ENCODE data around the gene PEAK1.
A peak's percentile ranks its signal among the peaks of the same experiment; 100 is the strongest.
"Not testable (repeated sequence)": the region's sequence is repeated elsewhere in the genome, so short reads cannot be mapped to it uniquely, and the experiment has no call there.

The PEAK1 gene

DNA sequence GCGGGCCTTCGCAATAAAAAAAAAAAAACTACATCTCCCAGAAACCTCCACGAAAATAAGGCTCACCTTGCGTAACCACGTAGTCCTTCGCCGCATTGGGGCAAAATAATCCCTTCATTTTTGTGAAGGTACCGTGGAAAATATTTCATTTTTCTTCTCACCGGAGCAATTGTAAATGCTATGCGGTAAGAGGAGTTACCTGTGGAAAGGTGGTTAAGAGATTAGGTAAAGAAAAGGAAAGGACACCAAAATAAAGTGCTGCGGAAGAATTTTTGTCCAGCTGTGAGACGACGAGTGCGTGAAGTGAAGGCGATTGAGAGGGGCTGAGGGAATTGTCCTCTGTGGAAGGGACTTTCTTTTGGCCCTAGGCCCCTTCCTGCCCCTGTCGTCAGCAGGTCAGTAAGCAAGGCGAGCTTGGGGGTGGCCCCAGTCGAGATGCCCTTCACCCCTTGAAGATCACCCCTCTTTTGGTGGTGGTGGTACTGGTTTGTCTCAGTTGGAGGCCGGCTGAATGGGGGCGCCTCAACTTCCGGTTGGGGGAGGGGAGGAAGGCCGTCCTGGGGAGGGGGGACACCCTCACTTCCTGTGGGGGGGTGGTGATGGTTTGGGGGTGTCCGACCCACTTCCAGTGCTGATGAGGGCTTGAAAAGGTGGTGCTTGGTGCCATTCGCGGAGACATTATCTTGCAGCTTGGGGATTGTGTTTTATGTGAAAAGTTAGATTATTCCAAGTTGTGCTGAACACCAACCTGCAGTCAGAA, 886 bp upstream of the PEAK1 start, which contains the start of gene HMG20A:
HMG20A (plus strand) TSS at position 279 of the 760 bp plus-strand sequence. CDS start 37,520 bp downstream, outside the sequence.
- DNase-seq, result peak; percentile 65

DNA sequence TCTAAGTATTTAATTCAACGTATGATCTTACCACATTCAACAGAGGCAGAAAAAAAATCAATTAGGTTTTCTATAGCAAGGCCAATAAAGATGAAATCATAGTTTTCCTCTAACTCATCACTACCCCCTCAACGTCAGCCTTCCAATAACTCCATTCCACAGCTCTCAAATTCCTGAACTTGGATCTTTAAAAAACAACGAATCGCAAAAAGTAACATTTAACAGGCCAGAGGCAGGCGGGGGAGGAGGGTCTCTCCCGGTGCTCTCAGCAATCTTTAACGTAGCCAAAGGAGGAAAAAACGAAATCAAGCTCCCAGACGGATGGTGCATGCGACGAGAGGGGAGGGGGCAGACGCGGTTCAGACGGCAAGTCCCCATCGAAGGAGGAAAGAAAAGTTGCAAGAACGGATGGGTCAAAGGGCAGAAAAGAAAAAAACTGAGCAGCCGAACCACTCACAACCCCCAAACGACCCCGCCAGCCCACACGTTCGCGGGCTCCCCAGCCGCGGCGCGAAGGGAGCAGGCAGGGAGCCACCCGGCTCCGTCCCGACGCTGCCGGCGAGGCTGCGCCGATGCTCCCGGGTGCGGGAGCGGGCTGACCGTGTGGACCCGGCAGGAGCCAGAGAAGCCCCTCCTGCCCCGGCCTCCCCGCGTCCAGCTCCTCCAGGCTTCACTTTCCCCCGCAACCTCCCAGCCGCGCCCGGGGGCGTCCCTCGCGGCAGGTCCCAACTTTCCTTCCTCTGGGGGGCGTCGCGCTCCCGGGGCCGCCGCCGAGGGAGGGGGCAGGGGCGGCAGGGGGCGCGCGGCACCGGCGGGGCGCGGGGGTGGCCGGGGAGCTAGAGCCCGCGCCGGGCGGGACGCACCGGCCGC, 703 bp downstream of the PEAK1 start:
- peak; percentile 48 for DNase-seq

DNA sequence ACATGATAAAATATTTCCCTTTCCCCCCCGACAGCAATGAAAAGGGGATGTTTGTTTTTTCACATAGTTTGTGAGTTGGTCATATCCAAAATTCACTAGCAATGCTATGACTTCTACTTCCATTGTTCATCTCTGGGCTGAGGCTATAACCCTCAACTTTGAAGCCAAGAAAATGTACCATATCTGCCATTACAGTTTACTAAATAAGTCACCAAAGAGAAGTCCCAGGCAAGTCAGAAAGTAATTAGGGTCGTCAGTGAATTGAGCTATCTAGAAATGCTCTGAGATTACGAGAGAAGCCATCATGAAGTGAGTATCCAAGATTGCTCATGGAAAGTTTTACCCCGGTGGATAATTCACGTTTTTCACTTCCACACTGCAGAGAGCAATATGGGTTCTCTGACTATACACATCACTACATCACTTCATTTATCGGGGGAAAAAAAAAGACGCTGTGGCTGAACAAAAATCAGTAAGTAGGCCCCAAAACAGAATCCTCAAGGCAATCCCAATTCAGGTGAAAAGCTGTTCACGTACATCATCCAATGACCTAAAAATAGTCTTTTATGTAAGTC, 1.4 kb downstream of the PEAK1 start:
- DNase-seq, result no peak

DNA sequence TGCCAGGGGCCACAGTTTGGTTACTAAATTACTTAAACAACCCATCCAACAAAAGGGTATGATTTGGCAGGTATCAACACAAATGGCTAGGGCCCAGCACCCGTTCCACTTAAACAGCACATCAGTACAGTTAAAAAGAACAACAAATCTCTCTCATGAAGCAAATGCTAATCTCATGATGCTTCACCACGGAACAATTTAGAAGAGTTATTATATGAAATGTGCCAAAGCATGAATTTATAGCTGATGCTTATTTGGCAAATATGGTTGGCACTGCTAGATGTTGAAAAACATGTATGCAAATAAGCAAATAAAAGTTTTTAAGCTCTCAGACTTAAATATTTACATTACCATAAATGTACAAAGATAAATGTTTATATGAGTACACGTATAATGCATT, 2.3 kb downstream of the PEAK1 start:
- no peak for DNase-seq

DNA sequence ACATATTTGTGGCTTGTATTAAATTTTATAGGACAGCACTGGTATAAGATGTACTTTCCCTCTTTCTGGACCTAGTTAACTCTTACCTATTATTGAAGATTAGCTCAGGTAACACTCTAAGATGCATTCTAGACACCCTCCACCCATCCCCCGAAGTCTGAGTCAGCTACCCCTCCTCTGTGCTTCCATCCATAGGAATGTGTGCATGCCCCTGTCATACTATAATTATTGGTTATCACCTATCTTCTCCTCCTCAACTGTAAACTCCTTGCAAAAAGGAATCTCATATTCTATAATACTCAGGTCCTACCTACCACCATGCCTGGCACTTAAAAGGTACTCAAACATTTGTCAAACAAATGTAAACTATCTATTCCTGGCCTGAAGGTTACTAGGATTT, 3.0 kb downstream of the PEAK1 start:
- DNase-seq, result no peak

DNA sequence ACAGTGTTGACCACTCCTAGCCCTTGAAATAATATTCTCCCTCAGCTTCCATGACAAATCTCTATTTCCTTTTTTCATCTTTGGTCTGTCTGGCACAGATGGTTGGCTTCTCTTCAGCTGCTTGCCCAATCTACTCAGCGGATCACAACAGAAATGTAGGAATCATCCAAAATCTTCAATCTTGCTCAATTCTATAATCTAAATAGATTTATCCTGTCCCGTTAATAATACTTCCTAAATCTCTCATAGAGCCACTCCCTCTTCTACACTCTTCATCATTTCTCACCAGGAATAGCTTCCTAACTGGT, 3.8 kb downstream of the PEAK1 start:
- DNase-seq, result no peak

DNA sequence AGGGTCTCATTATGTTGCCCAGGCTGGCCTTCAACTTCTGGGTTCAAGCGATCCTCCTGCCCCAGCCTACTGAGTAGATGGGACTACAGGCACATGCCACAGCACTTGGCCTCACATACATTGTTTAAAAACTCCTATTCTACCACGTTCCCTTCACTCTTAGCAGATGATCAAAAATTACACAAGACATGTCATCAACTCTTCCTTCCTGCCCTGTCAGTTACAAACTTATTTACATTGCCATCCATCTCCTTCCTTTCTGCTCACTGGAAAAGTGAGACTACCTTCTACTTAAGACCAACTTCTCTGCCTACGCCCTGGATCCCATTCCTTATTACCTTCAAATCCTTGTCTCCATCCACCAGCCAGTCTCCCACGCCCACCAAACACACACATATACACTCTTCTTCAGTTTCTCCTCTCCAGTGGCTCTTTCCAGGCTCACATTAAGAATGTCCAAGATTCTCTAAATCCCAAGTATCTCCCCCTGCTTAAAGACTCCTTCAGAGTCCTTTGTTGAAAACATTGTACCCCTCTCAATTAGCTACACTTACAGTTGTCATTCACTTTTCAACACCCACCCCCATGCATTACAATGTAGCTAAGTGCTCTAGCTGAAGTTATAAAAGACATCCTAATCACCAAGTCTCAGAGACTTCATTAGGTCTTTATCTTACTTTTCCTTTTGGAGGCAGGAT, 4.3 kb downstream of the PEAK1 start:
- no peak for DNase-seq

DNA sequence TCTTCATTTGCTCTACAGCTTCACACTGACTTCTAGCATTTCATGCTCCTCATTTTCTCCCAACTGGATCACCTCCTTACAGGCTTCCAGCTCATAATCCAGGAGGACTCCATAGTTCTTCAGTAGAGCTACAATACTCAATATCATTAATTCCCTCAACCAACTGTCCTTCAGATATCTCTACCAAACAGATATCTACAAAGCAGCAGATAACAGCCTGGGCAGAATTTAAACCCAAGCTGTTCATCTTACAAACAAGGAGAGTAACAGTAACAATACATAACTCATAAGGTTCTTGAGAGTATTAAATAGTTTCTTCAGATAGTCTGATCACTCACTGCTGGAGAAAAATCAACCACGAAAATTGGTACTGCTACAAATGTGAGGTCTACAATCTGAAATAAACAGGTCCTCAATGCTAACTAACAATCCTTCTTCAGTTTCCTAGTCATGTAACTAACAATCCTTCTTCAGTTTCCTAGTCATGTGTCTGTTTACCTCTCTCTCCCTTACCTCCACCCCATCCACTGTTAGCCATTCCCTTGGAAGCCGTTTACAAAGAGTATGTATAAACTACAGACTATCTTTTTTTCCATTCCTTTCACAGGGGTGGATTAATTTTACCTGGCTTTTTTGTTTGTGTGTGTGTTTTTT, 5.0 kb downstream of the PEAK1 start:
- DNase-seq, result no peak

DNA sequence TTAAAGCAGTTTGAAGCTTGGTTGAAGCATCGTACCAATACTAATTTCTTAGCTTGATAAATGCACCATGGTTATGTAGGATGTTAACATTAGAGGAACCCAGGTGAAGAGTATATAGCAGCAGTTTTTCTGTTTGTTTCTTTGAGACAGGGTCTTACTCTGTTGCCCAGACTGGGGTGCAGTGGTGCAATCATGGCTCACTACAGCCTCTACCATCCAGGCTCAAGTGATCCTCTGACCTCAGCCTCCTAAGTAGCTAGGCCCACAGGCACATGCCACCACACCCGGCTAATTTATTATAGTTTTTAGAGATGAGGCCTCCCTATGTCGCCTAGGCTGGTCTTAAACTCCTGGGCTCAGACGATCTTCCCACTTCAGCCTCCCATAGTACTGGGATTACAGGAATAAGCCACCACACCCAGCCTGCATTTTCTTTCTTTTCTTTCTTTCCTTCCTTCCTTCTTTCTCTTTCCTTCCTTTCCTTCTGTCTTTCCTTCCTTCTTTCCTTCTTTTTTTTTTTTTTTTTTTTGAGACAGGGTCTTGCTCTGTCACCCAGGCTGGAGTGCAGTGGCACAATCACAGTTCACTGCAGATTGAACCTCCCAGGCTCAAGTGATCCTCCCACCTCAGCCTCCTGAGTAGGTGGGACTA, 6.1 kb downstream of the PEAK1 start:
- no peak for DNase-seq

DNA sequence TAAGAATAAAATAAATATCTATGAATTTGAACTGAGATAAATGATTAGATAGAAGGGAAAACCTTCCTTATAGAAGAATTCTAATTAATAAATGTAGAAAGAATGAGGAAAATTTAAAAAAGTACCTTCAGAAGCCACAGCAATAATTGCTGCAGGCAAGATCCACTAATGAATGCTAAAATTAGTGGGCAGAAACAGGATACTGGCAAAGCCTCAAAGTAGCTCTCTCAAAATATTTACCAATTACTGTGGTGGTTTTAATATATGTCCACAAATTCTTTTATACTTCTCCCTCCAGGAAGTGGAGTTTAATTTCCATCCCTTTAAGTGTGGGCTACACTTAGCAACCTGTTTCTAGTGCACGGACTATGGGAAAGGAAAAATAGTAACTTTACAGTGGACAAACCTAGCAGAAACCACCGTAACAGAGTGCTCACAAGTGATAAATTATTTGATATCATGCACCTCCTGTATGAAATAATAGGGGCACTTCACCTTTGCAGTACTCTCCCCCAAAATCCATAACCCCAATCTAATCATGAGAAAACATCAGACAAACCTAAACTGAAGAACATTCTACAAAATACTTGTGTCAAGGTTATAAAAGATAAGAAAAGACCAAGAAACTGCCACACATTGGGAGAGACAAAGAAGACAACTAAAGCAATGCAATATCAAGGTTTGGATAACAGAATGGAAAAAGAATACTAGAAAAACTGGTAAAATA, 6.8 kb downstream of the PEAK1 start:
- DNase-seq, result no peak

DNA sequence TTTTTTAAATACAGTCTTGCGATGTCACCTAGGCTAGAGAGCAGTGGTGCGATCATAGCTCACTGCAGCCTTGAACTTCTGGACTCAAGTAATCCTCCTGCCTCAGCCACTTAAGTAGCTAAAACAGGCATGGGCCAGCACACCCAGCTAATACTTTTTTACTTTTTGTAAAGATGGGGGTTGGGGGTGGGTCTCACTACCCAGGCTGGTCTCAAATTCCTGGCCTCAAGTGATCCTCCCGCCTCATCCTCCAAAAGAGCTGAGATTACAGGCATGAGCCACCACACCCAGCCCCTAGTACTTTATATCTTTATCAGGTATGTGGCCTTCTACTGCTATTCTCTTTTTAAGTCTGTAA, 8.3 kb downstream of the PEAK1 start:
- DNase-seq, result no peak

DNA sequence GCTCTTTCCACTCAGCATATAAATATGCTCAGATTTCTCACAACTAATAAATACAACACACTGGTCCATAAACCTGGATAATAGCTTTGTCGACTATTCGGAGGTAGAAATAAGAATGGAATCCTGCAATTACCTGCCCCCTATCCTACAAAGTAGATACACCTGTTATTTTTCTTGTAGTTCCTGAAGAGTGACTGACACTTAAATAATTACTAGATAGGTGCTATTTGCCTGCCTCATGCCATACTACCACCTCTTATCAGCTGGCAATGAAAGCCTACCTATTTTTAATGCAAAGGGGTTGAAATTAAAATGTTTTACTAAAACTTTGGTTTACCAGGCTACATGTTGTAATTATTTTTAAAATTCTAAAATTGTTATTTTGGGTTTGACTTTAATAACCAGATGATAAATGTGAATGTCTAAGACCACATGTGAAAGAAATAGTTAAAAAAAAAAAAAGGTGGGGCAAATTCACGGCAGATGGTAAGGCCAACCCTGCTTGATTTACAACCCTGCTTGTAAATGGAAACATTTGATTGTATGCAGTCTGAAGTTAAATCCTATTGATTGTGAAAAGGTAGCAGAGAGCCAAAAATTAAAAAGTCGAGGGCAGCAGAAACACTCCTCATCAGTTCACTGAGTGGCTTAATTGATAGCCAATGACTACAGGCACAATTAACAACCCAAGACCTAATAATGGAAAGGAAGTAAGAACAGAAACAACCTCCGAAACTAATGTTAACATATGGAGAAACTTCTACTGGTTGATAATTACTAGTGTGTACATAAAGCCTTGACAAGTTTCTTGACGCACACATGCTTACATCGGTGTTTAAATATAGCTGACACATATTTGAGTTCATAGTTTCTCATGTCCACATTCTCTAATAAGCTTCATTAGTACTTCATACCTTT, 8.9 kb downstream of the PEAK1 start:
- no peak for DNase-seq

DNA sequence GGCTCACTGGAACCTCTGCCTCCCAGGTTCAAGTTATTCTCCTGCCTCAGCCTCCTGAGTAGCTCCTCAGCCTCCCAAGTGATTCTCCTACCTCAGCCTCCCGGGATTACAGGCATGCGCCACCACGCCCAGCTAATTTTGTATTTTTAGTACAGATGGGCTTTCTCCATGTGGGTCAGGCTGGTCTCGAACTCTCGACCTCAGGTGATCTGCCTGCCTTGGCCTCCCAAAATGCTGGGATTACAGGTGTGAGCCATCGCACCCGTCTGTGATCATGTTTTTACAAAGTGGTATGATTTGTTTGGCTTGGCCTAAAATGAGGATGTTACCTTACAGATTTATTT, 9.8 kb downstream of the PEAK1 start:
- not testable (repeated sequence) for DNase-seq

DNA sequence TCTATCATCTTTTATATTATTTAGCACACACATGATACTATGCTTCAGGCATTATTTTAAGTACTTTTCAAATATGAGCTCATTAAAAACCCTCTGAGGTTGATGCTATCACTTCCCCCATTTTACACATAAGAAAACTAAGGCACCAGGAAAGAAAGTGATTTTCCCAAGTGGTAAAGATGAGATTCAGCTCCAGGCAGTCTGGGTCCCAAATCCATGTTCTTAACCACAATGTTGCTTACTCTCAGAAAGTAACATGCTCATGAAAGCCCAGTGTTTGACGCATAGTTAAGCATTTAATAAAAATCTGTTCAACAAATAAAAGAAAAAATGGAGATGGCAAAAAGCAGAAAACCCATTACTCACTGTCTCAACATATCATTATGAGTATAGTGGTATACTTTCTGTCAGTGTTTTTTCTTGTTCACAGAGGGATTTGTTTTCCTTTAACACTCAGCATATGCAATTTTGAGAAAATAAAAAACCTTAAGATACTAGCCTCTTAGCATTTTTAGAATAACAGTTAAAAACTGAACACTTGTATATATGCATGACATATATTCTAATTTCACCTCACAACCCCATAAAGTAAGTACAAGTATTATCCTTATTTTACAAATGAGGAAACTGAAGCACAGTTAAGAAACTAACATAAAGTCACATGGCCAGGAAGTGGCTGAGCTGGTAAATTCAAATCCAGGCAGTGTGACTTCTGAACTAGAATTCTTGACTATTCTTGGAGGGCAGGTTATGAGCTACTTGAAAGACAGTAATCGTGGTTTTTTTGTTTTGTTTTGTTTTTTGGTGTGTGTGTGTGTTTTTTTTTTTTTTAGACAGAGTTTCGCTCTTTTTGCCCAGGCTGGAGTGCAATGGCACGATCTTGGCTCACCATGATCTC, 10.4 kb downstream of the PEAK1 start:
- DNase-seq, result no peak

DNA sequence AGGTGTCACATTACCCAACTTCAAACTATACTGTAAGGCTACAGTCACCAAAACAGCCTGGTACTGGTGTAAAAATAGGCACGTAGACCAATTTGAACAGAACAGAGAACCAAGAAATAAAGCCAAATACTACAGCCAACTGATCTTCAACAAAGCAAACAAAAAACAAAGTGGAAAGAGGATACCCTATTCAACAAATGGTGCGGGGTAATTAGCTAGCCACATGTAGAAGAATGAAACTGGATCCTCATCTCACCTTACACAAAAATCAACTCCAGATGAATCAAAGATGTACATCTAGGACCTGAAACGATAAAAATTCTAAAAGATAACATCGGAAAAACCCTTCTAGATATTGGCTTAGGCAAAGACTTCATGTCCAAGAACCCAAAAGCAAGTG, 13.1 kb downstream of the PEAK1 start:
- DNase-seq, result no peak

DNA sequence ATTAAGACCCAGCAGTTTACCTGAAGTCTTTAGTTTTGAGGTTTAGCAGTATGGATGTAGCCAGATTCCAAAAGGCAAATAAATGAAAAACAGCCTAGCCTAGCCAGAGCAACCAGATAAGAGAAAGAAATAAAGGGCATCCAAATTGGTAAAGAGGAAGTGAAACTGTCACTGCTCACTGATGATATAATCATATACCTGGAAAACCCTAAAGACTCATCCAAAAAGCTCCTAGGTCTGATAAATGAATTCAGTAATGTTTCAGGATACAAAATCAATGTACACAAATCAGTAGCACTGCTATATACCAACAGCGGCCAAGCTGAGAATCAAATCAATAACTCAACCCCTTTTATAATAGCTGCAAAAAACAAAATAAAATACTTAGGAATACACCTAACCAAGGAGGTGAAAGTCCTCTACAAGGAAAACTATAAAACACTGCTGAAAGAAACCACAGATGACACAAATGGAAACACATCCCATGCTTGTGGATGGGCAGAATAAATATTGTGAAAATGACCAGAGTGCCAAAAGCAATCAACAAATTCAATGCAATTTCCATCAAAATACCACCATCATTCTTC, 13.6 kb downstream of the PEAK1 start:
- DNase-seq, result not testable (repeated sequence)

DNA sequence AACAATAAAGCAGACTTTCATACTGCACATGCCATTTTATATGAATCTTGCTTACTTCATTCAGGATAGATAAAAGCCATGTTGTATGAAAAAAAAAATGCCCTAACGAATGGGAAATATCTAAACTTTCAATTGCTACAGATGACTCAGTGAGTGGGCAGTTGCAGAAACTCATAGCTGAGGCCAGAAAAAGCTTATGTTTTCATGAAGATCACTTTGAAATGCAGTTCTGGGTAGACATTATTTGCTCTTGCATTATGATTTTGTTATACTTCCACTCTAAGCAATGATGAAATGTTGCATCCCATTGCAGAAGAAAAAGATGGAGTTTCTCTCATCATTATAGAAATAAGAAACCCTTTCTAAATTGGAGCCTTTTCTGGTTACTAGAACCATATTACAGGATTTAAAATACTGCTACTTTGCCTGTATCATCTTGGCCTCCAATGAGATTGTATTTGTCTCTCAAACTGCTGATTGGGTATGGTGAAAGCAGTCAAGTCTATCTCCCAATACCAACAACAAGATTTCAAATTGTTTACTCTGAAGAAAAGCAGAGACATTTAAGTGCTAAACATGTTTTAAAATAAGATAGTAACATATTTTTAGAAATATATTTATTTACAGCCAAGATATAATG, 17.0 kb downstream of the PEAK1 start:
- no peak for DNase-seq

DNA sequence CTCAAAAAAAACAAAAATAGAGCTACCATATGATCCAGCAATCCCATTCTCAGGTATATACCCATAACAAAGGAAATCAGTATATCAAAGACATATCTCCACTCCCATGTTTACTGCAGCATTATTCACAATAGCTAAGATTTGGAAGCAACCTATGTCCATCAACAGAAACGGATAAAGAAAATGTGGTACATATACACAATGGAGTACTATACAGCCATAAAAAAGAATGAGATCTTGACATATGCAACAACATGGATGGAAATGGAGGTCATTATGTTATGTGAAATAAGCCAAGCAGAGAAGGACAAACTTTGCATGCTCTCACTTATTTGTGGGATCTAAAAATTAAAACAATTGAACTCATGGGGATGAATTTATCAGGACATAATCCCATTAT, 19.6 kb downstream of the PEAK1 start:
- no peak for DNase-seq

DNA sequence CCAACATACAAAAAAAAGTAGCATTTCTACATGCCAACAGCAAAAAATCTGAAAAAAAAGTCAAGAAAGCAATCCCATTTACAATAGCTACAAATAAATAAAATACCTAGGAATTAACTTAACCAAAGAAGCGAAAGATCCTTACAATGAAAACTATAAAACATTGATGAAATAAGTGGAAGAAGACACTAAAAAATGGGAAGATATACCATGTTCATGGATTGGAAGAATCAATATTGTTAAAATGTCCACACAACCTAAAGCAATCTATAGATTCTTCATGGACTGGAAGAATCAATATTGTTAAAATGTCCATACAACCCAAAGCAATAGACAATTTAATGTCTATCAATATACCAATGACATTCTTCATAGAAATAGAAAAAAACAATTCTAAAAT, 21.0 kb downstream of the PEAK1 start:
- DNase-seq, result no peak
